Stimulated activated CD4-positive, alpha-beta T cell treated with anti-CD3 and anti-CD28 coated beads, Interleukin-1b, Interleukin-23, amount 100 ng/mL, for 48 hours (primary cell): Measurements from ENCODE around the gene AJAP1.

Experiments
- DNase-seq: peaks from one replicate; pipeline ENCODE4 v3.0.0-alpha.2; 2020

The AJAP1 gene

GRCh38 chr1:4778056-4778455 is 123.6 kb downstream of the AJAP1 start:
- no peak for DNase-seq

- no peak for DNase-seq
These were observed 127.2 kb downstream of the AJAP1 start for GRCh38 chr1:4781646-4782045.

GRCh38 chr1:4784761-4785160 is 130.4 kb downstream of the AJAP1 start:
- DNase-seq, result no peak

GRCh38 chr1:4786055-4786454 is 131.6 kb downstream of the AJAP1 start:
- DNase-seq, result no peak

GRCh38 chr1:4787551-4787950 is 133.1 kb downstream of the AJAP1 start:
- no peak for DNase-seq

- DNase-seq, result no peak
These were observed 138.2 kb downstream of the AJAP1 start for GRCh38 chr1:4792565-4792964.

GRCh38 chr1:4794020-4794780 is 139.8 kb downstream of the AJAP1 start:
- DNase-seq, result no peak

- DNase-seq, result no peak
These were observed 142.0 kb downstream of the AJAP1 start for GRCh38 chr1:4796161-4797015.

- DNase-seq, result no peak
These were observed 142.6 kb downstream of the AJAP1 start for GRCh38 chr1:4797016-4797410.

- no peak for DNase-seq
These were observed 143.0 kb downstream of the AJAP1 start for GRCh38 chr1:4797429-4797828.

GRCh38 chr1:4801192-4801924 is 146.9 kb downstream of the AJAP1 start:
- DNase-seq, result no peak

GRCh38 chr1:4802024-4802423 is 147.6 kb downstream of the AJAP1 start:
- DNase-seq, result no peak

GRCh38 chr1:4803335-4803734 is 148.9 kb downstream of the AJAP1 start:
- no peak for DNase-seq

- DNase-seq, result no peak
These were observed 151.6 kb downstream of the AJAP1 start for GRCh38 chr1:4805987-4806386.

- DNase-seq, result no peak
These were observed 166.1 kb downstream of the AJAP1 start for GRCh38 chr1:4820543-4820942.

GRCh38 chr1:4825800-4826450 is 171.5 kb downstream of the AJAP1 start:
- DNase-seq, result no peak

GRCh38 chr1:4830707-4831106 is 176.3 kb downstream of the AJAP1 start:
- DNase-seq, result no peak

GRCh38 chr1:4836574-4836973 is 182.2 kb downstream of the AJAP1 start:
- DNase-seq, result no peak

- DNase-seq, result no peak
These were observed 182.7 kb downstream of the AJAP1 start for GRCh38 chr1:4837031-4837600.

- no peak for DNase-seq
These were observed 183.3 kb downstream of the AJAP1 start for GRCh38 chr1:4837752-4838151.

- DNase-seq, result no peak
These were observed 183.8 kb downstream of the AJAP1 start for GRCh38 chr1:4838231-4838630.
